Pancreas (tissue), 10 donors: ENCODE data around the gene OPA1. TPM values are rescaled to one million over a fixed set of nuclear protein-coding genes. Genes with fewer than 3 reads are reported as not detected.

Source experiments
- ATAC-seq, 4 donors: fragments of 200-7000 bp; cut with Tn5 transposase; one replicate each; pipeline versions ENCODE4 v1.8.0 to v1.9.1; 2020; ENCODE audit warnings: mild to moderate bottlenecking in 4 of 4, moderate library complexity in 4 of 4
- DNase-seq, 6 donors: peaks; one replicate each; pipeline ENCODE4 v3.0.0-alpha.2; 2020
- FAIRE-seq: peaks from 2 replicates; lab custom pipeline; 2012; peaks lifted over from hg19 to GRCh38; lab: Jason Lieb, UNC
- H3K27ac ChIP-seq, 4 donors: fragments of 200-600 bp; sonication (generic); 1 replicate in 3 of 4; 2 replicates in 1 of 4; pipeline versions ENCODE4 v1.5.0 to v1.8.0; 2020
- H3K27me3 ChIP-seq, 4 donors: fragments of 200-600 bp; one replicate each; pipeline ENCODE4 v1.8.0; 2021
- H3K36me3 ChIP-seq, 3 donors: fragments of 200-600 bp; sonication (generic) in 1 of 3; one replicate each; pipeline versions ENCODE4 v1.5.0 to v1.8.0; 2020 to 2021
- H3K4me1 ChIP-seq, 3 donors: fragments of 200-600 bp; one replicate each; pipeline ENCODE4 v1.8.0; 2021
- H3K4me3 ChIP-seq, 4 donors: fragments of 200-600 bp; sonication (generic) in 2 of 4; one replicate each; pipeline versions ENCODE4 v1.5.0 to v1.8.0; 2020 to 2021
- H3K9me3 ChIP-seq, 4 donors: fragments of 200-600 bp; one replicate each; pipeline ENCODE4 v1.8.0; 2021
- WGBS, 2 donors: extraction: QIAGEN DNeasy Blood & Tissue Kit; methylation state at CpG; one replicate each; pipeline ENCODE4 v1.1.7; 2013; 5-methylcytosine and 5-hydroxymethylcytosine counted together
- intact Hi-C, 3 donors: fragments of 100-400 bp; cut with DNase I; formaldehyde crosslinking; loops; one replicate each; pipeline versions ENCODE4 v1.11.1 to v1.14.2; 2022
- polyA plus RNA-seq, 2 donors: library from polyadenylated mRNA; stranded (reverse); fragments of 200-250 nt; gene quantifications; one replicate each; pipeline ENCODE4 v1.2.3, GENCODE V29; 2013
- total RNA-seq, 6 donors: library from RNA; stranded (reverse); fragmentation: NEBNext Ultra II Directional in 4 of 6; extraction: Animal tissue kit (Norgen Biotek cat#: 25700) in 4 of 6; gene quantifications; one replicate each; pipeline versions ENCODE4 v1.2.1 to v1.2.4, GENCODE V29; 2021 to 2023
- TF ChIP-seq, protein P1 (sequence below), 4 donors: fragments of 200-600 bp; sonication (generic) in 3 of 4; IDR thresholded peaks; one replicate each; pipeline versions ENCODE4 v1.5.0 to v1.8.0; 2021; ENCODE audit warnings: antibody characterized with exemption in 4 of 4
- donor health status: healthy with polysubstance abuse.
- donor health status: DM: no; HTN: no; CAD: no; lungs with moderate emphysema.
- donor health status: DM: no; HTN: no; CAD: no.
- donor health status: control.
- donor health status: control.
- donor health status: Bipolar disorder and iron deficiency.
- donor health status: DM: yes; HTN: yes; CAD: no.
- donor health status: DM: no; HTN: no; CAD: no.
- donor health status: DM: no; HTN: no; CAD: no.
- donor health status: DM: yes; HTN: yes; CAD: no.

OPA1 gene
- total and polyA plus RNA-seq, 8 donors: 6.3 to 31.7 (median 23.7) TPM

DNA sequence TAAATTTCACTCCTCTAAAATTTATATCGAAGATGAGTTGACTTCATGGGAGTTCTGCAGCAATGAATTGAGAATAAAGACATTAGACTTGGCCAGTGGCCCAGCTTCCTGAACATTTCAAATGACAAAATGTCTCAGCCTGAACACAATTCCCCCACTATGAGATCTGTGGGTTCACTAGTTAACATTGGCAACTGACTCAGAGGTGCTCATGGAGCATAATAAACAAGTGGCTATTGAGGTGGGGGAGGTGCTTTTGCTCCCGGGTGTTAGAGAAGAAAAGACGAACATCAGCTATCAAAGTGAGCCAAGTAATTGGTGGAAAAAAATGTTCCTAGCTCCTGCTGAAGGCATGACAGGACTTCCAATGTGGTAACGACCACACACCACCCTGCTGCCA, 44.6 kb upstream of the OPA1 start:
- Histone ChIP-seq H3K27ac (no peak overlapping the region), H3K36me3 (no peaks in the 10 kb centered on the region), H3K4me1 (peaks cover 0 to 3% (median 0%) of the 10 kb centered on the region in 3 donors), H3K27me3 (no peaks in the 10 kb centered on the region), H3K4me3 (no peak overlapping the region), H3K9me3 (no peaks in the 10 kb centered on the region)
- FAIRE-seq (no peak), DNase-seq (no peak), ATAC-seq (no peak)
- intact Hi-C loops: no loop called here
- WGBS, 2 donors: 39 to 46% methylated on average over 4 of the region's 4 CpGs
- TF ChIP-seq, protein P1, sequence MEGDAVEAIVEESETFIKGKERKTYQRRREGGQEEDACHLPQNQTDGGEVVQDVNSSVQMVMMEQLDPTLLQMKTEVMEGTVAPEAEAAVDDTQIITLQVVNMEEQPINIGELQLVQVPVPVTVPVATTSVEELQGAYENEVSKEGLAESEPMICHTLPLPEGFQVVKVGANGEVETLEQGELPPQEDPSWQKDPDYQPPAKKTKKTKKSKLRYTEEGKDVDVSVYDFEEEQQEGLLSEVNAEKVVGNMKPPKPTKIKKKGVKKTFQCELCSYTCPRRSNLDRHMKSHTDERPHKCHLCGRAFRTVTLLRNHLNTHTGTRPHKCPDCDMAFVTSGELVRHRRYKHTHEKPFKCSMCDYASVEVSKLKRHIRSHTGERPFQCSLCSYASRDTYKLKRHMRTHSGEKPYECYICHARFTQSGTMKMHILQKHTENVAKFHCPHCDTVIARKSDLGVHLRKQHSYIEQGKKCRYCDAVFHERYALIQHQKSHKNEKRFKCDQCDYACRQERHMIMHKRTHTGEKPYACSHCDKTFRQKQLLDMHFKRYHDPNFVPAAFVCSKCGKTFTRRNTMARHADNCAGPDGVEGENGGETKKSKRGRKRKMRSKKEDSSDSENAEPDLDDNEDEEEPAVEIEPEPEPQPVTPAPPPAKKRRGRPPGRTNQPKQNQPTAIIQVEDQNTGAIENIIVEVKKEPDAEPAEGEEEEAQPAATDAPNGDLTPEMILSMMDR (IDR thresholded peaks at IDR 0.05): no peak

DNA sequence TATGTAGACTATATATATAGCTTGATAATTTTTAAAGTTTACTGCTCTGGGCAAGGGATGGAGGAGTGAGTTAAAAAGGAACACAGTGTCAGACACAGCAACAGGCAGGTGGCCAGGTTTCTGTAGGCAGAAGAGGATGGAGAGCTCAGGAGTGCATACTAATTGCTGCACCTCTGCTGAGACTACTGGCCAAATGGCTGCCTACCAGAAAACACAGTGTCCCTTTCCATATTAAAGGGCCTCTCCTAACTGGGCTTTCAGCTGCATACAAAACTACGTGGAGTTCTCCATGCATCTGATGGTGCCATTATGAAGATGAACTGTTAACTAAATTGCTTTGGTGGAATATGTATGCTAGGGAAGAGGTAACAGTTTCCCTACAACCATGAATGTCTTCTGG, 40.1 kb upstream of the OPA1 start:
- TF ChIP-seq, protein P1 (IDR thresholded peaks at IDR 0.05): no peak
- ATAC-seq: no peak
- intact Hi-C loops: no loop called here
- H3K27ac ChIP-seq: peak overlapping the region in 3 of 4 donors; percentile 3 to 68 (median 65)
- no peak for FAIRE-seq
- no peak overlapping the region for H3K4me3 ChIP-seq
- no peaks in the 10 kb centered on the region for H3K9me3 ChIP-seq
- H3K27me3 ChIP-seq: no peaks in the 10 kb centered on the region
- WGBS, 2 donors: 69% methylated on average over 1 of the region's 1 CpG
- H3K36me3 ChIP-seq: no peaks in the 10 kb centered on the region
- peaks cover 3 to 21% (median 16%) of the 10 kb centered on the region in 3 donors for H3K4me1 ChIP-seq
- DNase-seq: no peak

DNA sequence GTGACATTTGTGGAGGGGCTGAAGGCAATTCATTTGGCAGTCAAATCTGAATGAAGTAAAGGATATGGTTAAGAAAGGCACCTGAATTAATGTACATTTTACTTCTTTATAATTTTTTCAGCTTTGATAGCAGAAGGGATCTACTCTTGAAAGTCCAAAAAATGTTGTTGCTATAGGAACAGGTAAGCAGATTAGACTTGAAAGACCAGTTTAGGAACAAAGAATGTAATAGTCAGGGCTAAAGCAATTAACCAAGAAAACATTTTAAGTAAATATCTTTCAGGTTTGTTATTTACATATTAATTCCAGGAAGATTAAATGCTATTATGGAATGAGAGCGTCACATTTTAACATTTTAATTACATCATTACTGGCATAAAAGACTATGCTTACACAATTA, 39.4 kb upstream of the OPA1 start:
- FAIRE-seq (no peak), ATAC-seq (peak in 2 of 4 donors; percentile 19 to 23), DNase-seq (no peak)
- H3K4me1 ChIP-seq: peaks cover 3 to 23% (median 22%) of the 10 kb centered on the region in 3 donors
- no peaks in the 10 kb centered on the region for H3K27me3 ChIP-seq
- TF ChIP-seq, protein P1 (IDR thresholded peaks at IDR 0.05): no peak
- no peaks in the 10 kb centered on the region for H3K9me3 ChIP-seq
- peak overlapping the region in 2 of 4 donors; percentile 19 to 23 for H3K4me3 ChIP-seq
- no peaks in the 10 kb centered on the region for H3K36me3 ChIP-seq
- WGBS, 2 donors: 36 to 37% methylated on average over 1 of the region's 1 CpG
- peak overlapping the region in 3 of 4 donors; percentile 3 to 68 (median 65) for H3K27ac ChIP-seq
- intact Hi-C loops: no loop called here

DNA sequence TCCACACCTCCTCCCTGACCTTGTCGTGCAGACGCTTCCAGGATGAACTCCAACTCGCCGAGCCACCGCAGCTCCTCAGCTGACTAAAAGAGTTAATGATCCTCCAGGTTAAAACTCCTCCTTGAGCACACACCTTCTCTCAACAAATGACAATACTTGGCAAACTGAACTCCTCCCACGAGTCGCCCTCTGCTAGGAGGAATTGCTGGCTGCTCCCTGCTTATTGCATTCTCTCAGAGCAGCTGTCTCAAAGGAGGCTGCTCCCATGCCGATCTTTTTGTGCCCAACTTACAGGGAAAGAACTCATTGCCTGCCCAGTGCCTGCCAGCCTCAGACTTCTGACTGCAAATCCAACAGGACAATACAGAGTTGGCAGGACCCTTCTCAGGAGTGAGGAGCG, 38.2 kb upstream of the OPA1 start, which contains the start of gene ATP13A4:
Gene ATP13A4, minus strand, starts transcription at position 85 of the 400 bp plus-strand sequence. CDS start 96 bp downstream, outside the sequence.
- Histone ChIP-seq H3K4me3 (peak within 1 kb of the TSS in 2 of 4 donors; percentile 19 to 23), H3K36me3 (no peaks in the 10 kb centered on the region), H3K27me3 (no peaks in the 10 kb centered on the region), H3K27ac (peak within 1 kb of the TSS in 2 of 4 donors; percentile 65 to 68), H3K9me3 (no peaks in the 10 kb centered on the region), H3K4me1 (peaks cover 0 to 24% (median 23%) of the 10 kb centered on the region in 3 donors)
- WGBS, 2 donors: 14 to 20% methylated on average over 9 of the region's 9 CpGs
- peak; percentile 61 to 79 (median 69) for ATAC-seq
- intact Hi-C loops: no loop called here
- FAIRE-seq: no peak
- DNase-seq: peak in 4 of 6 donors; percentile 26 to 54 (median 34)
- TF ChIP-seq, protein P1 (IDR thresholded peaks at IDR 0.05): no peak

DNA sequence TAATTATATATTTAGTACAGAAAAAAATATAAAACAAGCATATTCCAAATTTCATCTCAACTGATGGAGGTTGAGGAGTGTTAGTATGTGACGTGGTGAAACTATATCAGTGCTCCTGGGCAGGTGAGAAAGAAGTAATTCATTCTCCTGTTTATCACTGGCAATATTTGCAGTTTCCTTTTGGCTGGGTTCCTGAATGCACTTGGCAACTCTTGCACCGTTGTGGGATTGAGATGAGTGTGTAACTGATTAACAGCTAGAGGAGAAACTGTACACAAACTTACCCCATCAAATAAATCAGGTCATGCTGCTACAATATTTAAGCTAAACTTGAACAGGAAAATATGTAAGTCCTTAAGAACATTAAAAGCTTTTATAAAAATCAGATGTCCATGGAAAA, 36.2 kb upstream of the OPA1 start:
- ATAC-seq: peak; percentile 82 to 89 (median 87)
- intact Hi-C loops: no loop called here
- peak; percentile 87 for FAIRE-seq
- DNase-seq: peak in 4 of 6 donors; percentile 63 to 86 (median 78)
- peak overlapping the region in 2 of 4 donors; percentile 57 to 65 for H3K27ac ChIP-seq
- no peaks in the 10 kb centered on the region for H3K9me3 ChIP-seq
- no peaks in the 10 kb centered on the region for H3K36me3 ChIP-seq
- TF ChIP-seq, protein P1 (IDR thresholded peaks at IDR 0.05): no peak
- H3K4me3 ChIP-seq: no peak overlapping the region
- no peaks in the 10 kb centered on the region for H3K27me3 ChIP-seq
- peaks cover 0 to 24% (median 23%) of the 10 kb centered on the region in 3 donors for H3K4me1 ChIP-seq
- WGBS, 2 donors: 4 to 5% methylated on average over 2 of the region's 2 CpGs
